Transverse colon (tissue), 4 donors: ENCODE data around the gene PSMD7. TPM values are rescaled to one million over a fixed set of nuclear protein-coding genes. Genes with fewer than 3 reads are reported as not detected.
A peak's percentile ranks its signal among the peaks of the same experiment; 100 is the strongest.

Experiments used
- DNase-seq: peaks from one replicate; pipeline ENCODE4 v3.0.0-alpha.2; 2019
- H3K27ac ChIP-seq, 4 donors: fragments of 200-600 bp; sonication (generic); 2 replicates each; pipeline ENCODE4 v1.5.1; 2016 to 2018; ENCODE audit warnings: inconsistent platforms in 4 of 4
- H3K27me3 ChIP-seq: fragments of 200-600 bp; sonication (generic); 2 replicates; pipeline ENCODE4 v1.5.1; 2017; ENCODE audit warnings: inconsistent platforms
- H3K36me3 ChIP-seq, 4 donors: fragments of 200-600 bp; sonication (generic); 2 replicates each; pipeline ENCODE4 v1.5.1; 2017 to 2019; ENCODE audit warnings: inconsistent platforms in 4 of 4
- H3K4me1 ChIP-seq, 4 donors: fragments of 200-600 bp; sonication (generic); 2 replicates each; pipeline ENCODE4 v1.5.1; 2017 to 2020; ENCODE audit warnings: inconsistent platforms in 4 of 4
- H3K4me3 ChIP-seq, 4 donors: fragments of 200-600 bp; sonication (generic); 1 replicate in 1 of 4; 2 replicates in 3 of 4; pipeline versions ENCODE4 v1.5.1 to v1.6.1; 2017 to 2019; ENCODE audit warnings: inconsistent platforms in 4 of 4
- H3K9me3 ChIP-seq, 2 donors: fragments of 200-600 bp; sonication (generic); 2 replicates each; pipeline ENCODE4 v1.5.1; 2017 to 2019; ENCODE audit warnings: inconsistent platforms in 2 of 2
- EP300 ChIP-seq: sonication (generic); formaldehyde crosslinking; IDR thresholded peaks from one replicate; pipeline ENCODE4 v1.6.1; 2017; ENCODE audit warnings: antibody characterized with exemption, low read depth
- POLR2A ChIP-seq: fragments of 450-650 bp; IDR thresholded peaks from one replicate; pipeline ENCODE4 v1.6.1; 2016; ENCODE audit warnings: antibody characterized with exemption, mild to moderate bottlenecking, moderate library complexity
- POLR2AphosphoS5 ChIP-seq, 3 donors: sonication (generic); formaldehyde crosslinking; IDR thresholded peaks; one replicate each; pipeline ENCODE4 v1.6.1; 2016; ENCODE audit warnings: antibody characterized with exemption in 3 of 3
- WGBS, 2 donors: methylation state at CpG; one replicate each; pipeline ENCODE4 v1.1.5; 2018; ENCODE audit warnings: low coverage in 1 of 2; 5-methylcytosine and 5-hydroxymethylcytosine counted together
- in situ Hi-C, 4 donors: fragments of 200-750 bp; cut with MboI; loops; one replicate each; pipeline versions ENCODE4 v1.15.0 to v1.15.1; 2017; ENCODE audit warnings: low sequenced_read_pairs in 3 of 4, low pct_ligation_motif_present in 1 of 4, low pct_unique_long_range_greater_than_20kb in 1 of 4
- intact Hi-C: fragments of 100-400 bp; cut with DNase I; formaldehyde crosslinking; loops from one replicate; pipeline ENCODE4 v1.15.1; 2023; ENCODE audit warnings: low total_unique reads
- total RNA-seq, 4 donors: library from RNA; depleted of rRNA; stranded (reverse); fragments of >200 nt; gene quantifications; one replicate each; pipeline ENCODE4 v1.1.0, GENCODE V29; 2016
- TF ChIP-seq, protein P1 (sequence below), 5 experiments: fragments of 200-600 bp in 3 of 5; fragments of 450-650 bp in 2 of 5; sonication (generic) in 3 of 5; IDR thresholded peaks; 1 replicate in 2 of 5; 2 replicates in 3 of 5; pipeline ENCODE4 v1.5.1; 2016 to 2017; ENCODE audit warnings: antibody characterized with exemption in 5 of 5, inconsistent platforms in 3 of 5, mild to moderate bottlenecking in 2 of 5, moderate library complexity in 1 of 5

PSMD7 gene
- total RNA-seq, 4 donors from 2014 or later, result 32.2 to 145 (median 53.6) TPM

DNA sequence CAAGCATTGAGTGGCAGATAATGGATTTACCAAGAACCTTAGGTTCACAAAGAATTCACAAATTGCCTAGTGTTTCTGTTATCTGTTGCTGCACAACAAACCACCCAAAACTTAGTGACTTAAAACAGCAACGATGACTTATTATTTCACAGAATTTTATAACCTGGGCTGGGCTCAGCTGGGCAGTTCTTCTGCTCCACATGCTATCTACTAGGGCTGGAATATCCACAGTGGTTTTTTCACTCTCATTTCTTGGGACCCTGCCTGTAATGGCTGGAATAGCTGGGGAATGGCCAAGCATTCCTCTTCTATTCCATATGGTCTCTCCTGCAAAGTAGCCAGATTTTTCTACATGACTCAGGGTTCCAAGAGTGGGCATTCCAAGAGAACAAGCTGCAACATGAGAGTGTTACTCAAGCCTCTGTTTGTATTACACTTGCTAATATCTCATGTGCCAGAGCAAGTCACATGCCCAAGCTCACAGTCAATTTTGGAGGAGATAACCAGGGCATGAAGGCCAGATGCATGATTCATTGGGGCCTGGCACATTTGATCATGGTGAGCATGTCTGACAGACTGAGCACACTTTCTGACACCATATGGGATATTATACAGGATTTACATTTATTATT lies 4.9 kb upstream of the PSMD7 start:
- no peak overlapping the region for H3K4me3 ChIP-seq
- no peak overlapping the region for H3K27ac ChIP-seq
- in situ Hi-C loops (no loop called here), intact Hi-C loops (no loop called here)
- H3K4me1 ChIP-seq, result peaks cover 6 to 10% (median 9%) of the 10 kb centered on the region in 4 donors
- H3K27me3 ChIP-seq, result no peaks in the 10 kb centered on the region
- WGBS, 2 donors, result 86 to 88% methylated on average over 1 of the region's 1 CpG
- no peak for DNase-seq
- no peaks in the 10 kb centered on the region for H3K9me3 ChIP-seq
- TF ChIP-seq POLR2A (no peak), POLR2AphosphoS5 (IDR thresholded peaks at IDR 0.05) (no peak), EP300 (no peak)
- TF ChIP-seq, protein P1, sequence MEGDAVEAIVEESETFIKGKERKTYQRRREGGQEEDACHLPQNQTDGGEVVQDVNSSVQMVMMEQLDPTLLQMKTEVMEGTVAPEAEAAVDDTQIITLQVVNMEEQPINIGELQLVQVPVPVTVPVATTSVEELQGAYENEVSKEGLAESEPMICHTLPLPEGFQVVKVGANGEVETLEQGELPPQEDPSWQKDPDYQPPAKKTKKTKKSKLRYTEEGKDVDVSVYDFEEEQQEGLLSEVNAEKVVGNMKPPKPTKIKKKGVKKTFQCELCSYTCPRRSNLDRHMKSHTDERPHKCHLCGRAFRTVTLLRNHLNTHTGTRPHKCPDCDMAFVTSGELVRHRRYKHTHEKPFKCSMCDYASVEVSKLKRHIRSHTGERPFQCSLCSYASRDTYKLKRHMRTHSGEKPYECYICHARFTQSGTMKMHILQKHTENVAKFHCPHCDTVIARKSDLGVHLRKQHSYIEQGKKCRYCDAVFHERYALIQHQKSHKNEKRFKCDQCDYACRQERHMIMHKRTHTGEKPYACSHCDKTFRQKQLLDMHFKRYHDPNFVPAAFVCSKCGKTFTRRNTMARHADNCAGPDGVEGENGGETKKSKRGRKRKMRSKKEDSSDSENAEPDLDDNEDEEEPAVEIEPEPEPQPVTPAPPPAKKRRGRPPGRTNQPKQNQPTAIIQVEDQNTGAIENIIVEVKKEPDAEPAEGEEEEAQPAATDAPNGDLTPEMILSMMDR (IDR thresholded peaks at IDR 0.05), result no peak
- H3K36me3 ChIP-seq, result no peaks in the 10 kb centered on the region

DNA sequence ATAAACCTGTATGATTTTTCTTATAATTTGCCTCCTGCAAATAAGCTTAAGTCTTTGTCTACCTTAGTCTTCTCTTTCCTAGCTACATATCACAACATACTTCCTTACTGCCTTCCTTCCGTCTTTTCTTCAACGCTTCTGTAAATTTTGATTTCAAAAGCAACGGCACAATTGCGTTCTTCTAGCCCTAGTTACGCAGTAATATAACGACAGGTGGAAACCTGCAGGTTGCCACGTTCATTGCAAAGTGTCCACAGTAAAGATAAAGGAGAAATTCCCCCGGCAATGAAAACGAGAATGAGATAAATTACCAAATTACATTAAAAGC lies 546 bp upstream of the PSMD7 start:
- H3K4me1 ChIP-seq, result peaks cover 16 to 32% (median 30%) of the 10 kb centered on the region in 4 donors
- peaks cover 0 to 13% (median 5%) of the 10 kb centered on the region in 4 donors for H3K36me3 ChIP-seq
- WGBS, 2 donors, result 0 to 2% methylated on average over 9 of the region's 9 CpGs
- H3K4me3 ChIP-seq, result peak overlapping the region; percentile 61 to 86 (median 64)
- no peaks in the 10 kb centered on the region for H3K9me3 ChIP-seq
- no peaks in the 10 kb centered on the region for H3K27me3 ChIP-seq
- H3K27ac ChIP-seq, result peak overlapping the region; percentile 87 to 95 (median 92)
- intact Hi-C loops (loop anchor here (5.0 kb wide), 1 partner anchor 1309 kb away; no protein-coding TSS in a partner anchor), in situ Hi-C loops (no loop called here)
- DNase-seq, result no peak
- no peak for TF ChIP-seq EP300
- TF ChIP-seq, protein P1 (IDR thresholded peaks at IDR 0.05), result peak in 1 of 5 experiments; percentile 21
- TF ChIP-seq POLR2A, result no peak
- no peak for TF ChIP-seq POLR2AphosphoS5 (IDR thresholded peaks at IDR 0.05)

DNA sequence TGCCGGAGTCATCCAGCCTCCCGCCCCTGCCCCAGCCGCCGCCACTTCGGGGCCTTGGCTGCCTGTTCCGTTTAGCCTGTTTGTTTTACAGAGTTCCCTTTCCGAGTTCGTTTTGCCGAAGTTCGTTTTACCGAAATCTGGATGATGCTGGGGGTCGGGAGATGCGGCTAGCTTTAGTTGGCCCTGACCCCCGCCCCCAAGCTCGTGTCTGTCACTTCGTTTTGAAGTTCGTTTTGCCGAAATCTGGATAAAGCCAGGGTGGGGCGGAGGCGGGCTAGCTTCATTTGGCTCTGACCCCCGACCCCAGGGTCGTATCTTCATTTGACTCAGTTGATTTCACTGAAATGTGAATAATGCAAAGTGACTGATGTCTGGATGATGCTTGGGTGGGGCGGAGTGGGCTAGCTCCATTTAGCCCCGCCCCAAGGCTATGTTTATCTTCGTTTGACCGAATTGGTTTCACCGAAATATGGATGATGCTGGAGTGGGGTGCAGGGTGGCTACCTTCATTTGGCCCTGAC lies 591 bp downstream of the PSMD7 start:
- DNase-seq, result peak; percentile 18
- TF ChIP-seq POLR2AphosphoS5 (IDR thresholded peaks at IDR 0.05), result no peak
- TF ChIP-seq, protein P1 (IDR thresholded peaks at IDR 0.05), result no peak
- TF ChIP-seq POLR2A, result no peak
- no peak for TF ChIP-seq EP300
- Histone ChIP-seq H3K27ac (peak overlapping the region; percentile 87 to 95 (median 92)), H3K9me3 (no peaks in the 10 kb centered on the region), H3K4me3 (peak overlapping the region; percentile 61 to 86 (median 64)), H3K36me3 (peaks cover 0 to 25% (median 10%) of the 10 kb centered on the region in 4 donors), H3K27me3 (no peaks in the 10 kb centered on the region), H3K4me1 (peaks cover 16 to 32% (median 30%) of the 10 kb centered on the region in 4 donors)
- in situ Hi-C loops, result no loop called here
- WGBS, 2 donors, result 0% methylated on average over 27 of the region's 27 CpGs; no CpG with 5 or more reads in 1 of the 2 donors
- intact Hi-C loops, result loop anchor here (5.0 kb wide), 1 partner anchor 1310 kb away; no protein-coding TSS in a partner anchor

DNA sequence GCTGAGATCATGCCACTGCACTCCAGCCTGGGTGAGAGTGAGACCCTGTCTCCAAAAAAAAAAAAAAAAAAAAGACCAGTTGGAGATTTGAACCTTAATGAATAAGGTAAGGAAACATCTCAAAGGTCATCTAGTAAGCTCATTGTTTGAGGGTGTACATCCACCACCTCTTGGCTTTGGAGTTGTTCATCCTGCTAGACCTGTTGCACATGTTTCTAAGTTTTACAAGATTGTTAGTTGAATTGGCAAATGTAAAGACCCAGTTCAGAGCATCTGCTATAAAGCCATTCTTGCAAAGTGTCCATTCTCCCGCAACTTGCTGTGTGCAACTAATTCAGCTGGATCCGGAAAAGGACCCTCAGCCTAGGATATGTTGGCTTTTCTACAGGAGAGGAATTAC lies 1.5 kb downstream of the PSMD7 start:
- peaks cover 0 to 34% (median 15%) of the 10 kb centered on the region in 4 donors for H3K36me3 ChIP-seq
- H3K4me3 ChIP-seq, result peak overlapping the region in 2 of 4 donors; percentile 61 to 86
- no peaks in the 10 kb centered on the region for H3K9me3 ChIP-seq
- intact Hi-C loops (loop anchor here (5.0 kb wide), 1 partner anchor 1311 kb away; no protein-coding TSS in a partner anchor), in situ Hi-C loops (no loop called here)
- no peaks in the 10 kb centered on the region for H3K27me3 ChIP-seq
- peak overlapping the region in 2 of 4 donors; percentile 90 to 94 for H3K27ac ChIP-seq
- H3K4me1 ChIP-seq, result peaks cover 16 to 32% (median 30%) of the 10 kb centered on the region in 4 donors
- TF ChIP-seq POLR2A, result no peak
- no peak for TF ChIP-seq EP300
- TF ChIP-seq, protein P1 (IDR thresholded peaks at IDR 0.05), result no peak
- peak in 1 of 3 donors; percentile 9 for TF ChIP-seq POLR2AphosphoS5 (IDR thresholded peaks at IDR 0.05)
- 63% methylated on average over 2 of the region's 2 CpGs for WGBS, 2 donors
- no peak for DNase-seq
